GF-D8 (cell line): ENCODE data around the gene MS4A10.
A peak's percentile ranks its signal among the peaks of the same experiment; 100 is the strongest.

Experiments used
- DNase-seq: peaks from one replicate; lab custom pipeline; 2025; lab: John Stamatoyannopoulos, UW

Gene MS4A10

GRCh38 chr11:60830478-60831142 lies 45.5 kb downstream of the MS4A10 start:
- DNase-seq: no peak

GRCh38 chr11:60831143-60831500 lies 46.0 kb downstream of the MS4A10 start:
- DNase-seq: peak; percentile 57

- peak; percentile 20 for DNase-seq
Measured at GRCh38 chr11:60831501-60832079, 46.5 kb downstream of the MS4A10 start.

GRCh38 chr11:60834742-60835533 lies 49.8 kb downstream of the MS4A10 start:
- no peak for DNase-seq

- DNase-seq: no peak
Measured at GRCh38 chr11:60835534-60835846, 50.4 kb downstream of the MS4A10 start.

GRCh38 chr11:60836866-60837515 lies 51.9 kb downstream of the MS4A10 start:
- DNase-seq: no peak

- no peak for DNase-seq
Measured at GRCh38 chr11:60838132-60838531, 53.0 kb downstream of the MS4A10 start.

- no peak for DNase-seq
Measured at GRCh38 chr11:60840470-60841430, 55.6 kb downstream of the MS4A10 start.

- DNase-seq: peak; percentile 79
Measured at GRCh38 chr11:60841797-60842667, 56.9 kb downstream of the MS4A10 start, which contains the start of gene CCDC86. Gene CCDC86, plus strand, starts transcription at chr11:60842113. Its CDS starts 12 bp downstream, at chr11:60842125.

- DNase-seq: no peak
Measured at GRCh38 chr11:60842668-60843600, 57.8 kb downstream of the MS4A10 start.

GRCh38 chr11:60844045-60844869 lies 59.1 kb downstream of the MS4A10 start:
- DNase-seq: no peak

GRCh38 chr11:60844870-60845221 lies 59.7 kb downstream of the MS4A10 start:
- DNase-seq: no peak

GRCh38 chr11:60845338-60845737 lies 60.2 kb downstream of the MS4A10 start:
- no peak for DNase-seq

- no peak for DNase-seq
Measured at GRCh38 chr11:60847281-60847680, 62.1 kb downstream of the MS4A10 start.

GRCh38 chr11:60847896-60848295 lies 62.8 kb downstream of the MS4A10 start:
- peak; percentile 38 for DNase-seq

- peak; percentile 93 for DNase-seq
Measured at GRCh38 chr11:60848714-60849151, 63.6 kb downstream of the MS4A10 start.

- no peak for DNase-seq
Measured at GRCh38 chr11:60849641-60850520, 64.7 kb downstream of the MS4A10 start.
